CD4-positive, alpha-beta T cell treated with Interleukin-6 for 4 hours (primary cell): ENCODE data around the gene RPRD1B.

Experiments
- DNase-seq: peaks from one replicate; pipeline ENCODE4 v3.0.0-alpha.2; 2020; ENCODE audit warnings: mixed read lengths

RPRD1B gene

GRCh38 chr20:38126146-38126921 is 92.8 kb downstream of the RPRD1B start:
- DNase-seq: no peak

GRCh38 chr20:38126932-38127621 is 93.5 kb downstream of the RPRD1B start:
- DNase-seq: no peak

- DNase-seq: no peak
Measured at GRCh38 chr20:38127920-38128528, 94.5 kb downstream of the RPRD1B start.

- no peak for DNase-seq
Measured at GRCh38 chr20:38128691-38129090, 95.1 kb downstream of the RPRD1B start.

GRCh38 chr20:38129248-38129865 is 95.8 kb downstream of the RPRD1B start:
- DNase-seq: no peak

GRCh38 chr20:38129893-38130609 is 96.5 kb downstream of the RPRD1B start:
- DNase-seq: no peak

GRCh38 chr20:38130687-38131587 is 97.4 kb downstream of the RPRD1B start:
- DNase-seq: no peak

- no peak for DNase-seq
Measured at GRCh38 chr20:38131588-38132121, 98.1 kb downstream of the RPRD1B start.

GRCh38 chr20:38132156-38132909 is 98.8 kb downstream of the RPRD1B start:
- DNase-seq: no peak

GRCh38 chr20:38132910-38133501 is 99.5 kb downstream of the RPRD1B start:
- no peak for DNase-seq

GRCh38 chr20:38133680-38134426 is 100.3 kb downstream of the RPRD1B start:
- DNase-seq: no peak

GRCh38 chr20:38134427-38135270 is 101.1 kb downstream of the RPRD1B start:
- no peak for DNase-seq

GRCh38 chr20:38135271-38135650 is 101.7 kb downstream of the RPRD1B start:
- no peak for DNase-seq

- DNase-seq: no peak
Measured at GRCh38 chr20:38135651-38136420, 102.3 kb downstream of the RPRD1B start.

GRCh38 chr20:38136421-38137245 is 103.1 kb downstream of the RPRD1B start:
- no peak for DNase-seq

GRCh38 chr20:38137441-38138037 is 104.0 kb downstream of the RPRD1B start:
- no peak for DNase-seq
